ENCODE results near the gene KANK2.

The KANK2 gene

GRCh38 chr19:11137542-11138384, 59.6 kb downstream of the KANK2 start:
- peak; percentile 75 for TF ChIP-seq CTCF (IDR thresholded peaks at IDR 0.05; ENCODE audit: insufficient read depth, low read length, poor library complexity, severe bottlenecking)
- Histone ChIP-seq H3K27me3 (replicated peaks; ENCODE audit: control insufficient read depth, insufficient read depth, low read length) (no peaks in the 10 kb centered on the region), H3K36me3 (ENCODE audit: control insufficient read depth, insufficient read depth, low read length) (no peaks in the 10 kb centered on the region; the same call in none of the 2 replicates), H3K4me3 (replicated peaks; ENCODE audit: low read depth, low read length) (peak overlapping the region; percentile 55)
- no peak for DNase-seq (ENCODE audit: extremely low read depth, insufficient read length)

- H3K36me3 ChIP-seq (ENCODE audit: control insufficient read depth, insufficient read depth, low read length), result peaks cover 6% of the 10 kb centered on the region
- H3K27me3 ChIP-seq (replicated peaks; ENCODE audit: control insufficient read depth, insufficient read depth, low read length), result no peaks in the 10 kb centered on the region
- no peak for DNase-seq (ENCODE audit: extremely low read depth, insufficient read length)
- TF ChIP-seq CTCF (IDR thresholded peaks at IDR 0.05; ENCODE audit: insufficient read depth, low read length, poor library complexity, severe bottlenecking), result no peak
- no peak overlapping the region for H3K4me3 ChIP-seq (replicated peaks; ENCODE audit: low read depth, low read length)
Measured at GRCh38 chr19:11136400-11137101, 60.8 kb downstream of the KANK2 start.

GRCh38 chr19:11131471-11131870, 65.9 kb downstream of the KANK2 start:
- H3K27me3 ChIP-seq (replicated peaks; ENCODE audit: control insufficient read depth, insufficient read depth, low read length), result no peaks in the 10 kb centered on the region
- no peak for DNase-seq (ENCODE audit: extremely low read depth, insufficient read length)
- no peak overlapping the region for H3K4me3 ChIP-seq (replicated peaks; ENCODE audit: low read depth, low read length)
- H3K36me3 ChIP-seq (ENCODE audit: control insufficient read depth, insufficient read depth, low read length), result peaks cover 26% of the 10 kb centered on the region
- TF ChIP-seq CTCF (IDR thresholded peaks at IDR 0.05; ENCODE audit: insufficient read depth, low read length, poor library complexity, severe bottlenecking), result no peak

GRCh38 chr19:11130824-11131455, 66.4 kb downstream of the KANK2 start:
- TF ChIP-seq CTCF (IDR thresholded peaks at IDR 0.05; ENCODE audit: insufficient read depth, low read length, poor library complexity, severe bottlenecking), result peak; percentile 91
- Histone ChIP-seq H3K4me3 (replicated peaks; ENCODE audit: low read depth, low read length) (no peak overlapping the region), H3K36me3 (ENCODE audit: control insufficient read depth, insufficient read depth, low read length) (peaks cover 28% of the 10 kb centered on the region), H3K27me3 (replicated peaks; ENCODE audit: control insufficient read depth, insufficient read depth, low read length) (no peaks in the 10 kb centered on the region)
- peak; percentile 59 for DNase-seq (ENCODE audit: extremely low read depth, insufficient read length)

GRCh38 chr19:11127905-11128304, 69.4 kb downstream of the KANK2 start:
- H3K27me3 ChIP-seq (replicated peaks; ENCODE audit: control insufficient read depth, insufficient read depth, low read length), result no peaks in the 10 kb centered on the region
- no peak overlapping the region for H3K4me3 ChIP-seq (replicated peaks; ENCODE audit: low read depth, low read length)
- no peak for DNase-seq (ENCODE audit: extremely low read depth, insufficient read length)
- peaks cover 36% of the 10 kb centered on the region for H3K36me3 ChIP-seq (ENCODE audit: control insufficient read depth, insufficient read depth, low read length)
- no peak for TF ChIP-seq CTCF (IDR thresholded peaks at IDR 0.05; ENCODE audit: insufficient read depth, low read length, poor library complexity, severe bottlenecking)
